K562 (cell line): ENCODE measurements around the gene TBCC. TPM values are rescaled to one million over a fixed set of nuclear protein-coding genes. Genes with fewer than 3 reads are reported as not detected.
A peak's percentile ranks its signal among the peaks of the same experiment; 100 is the strongest.

ENCODE experiments used
- ATAC-seq: fragments of 200-7000 bp; cut with Tn5 transposase; 3 replicates; pipeline ENCODE4 v1.9.1; 2020; ENCODE audit warnings: moderate library complexity
- BruUV-seq: library from RNA; stranded (reverse); fragments of 400-500 nt; replicated peaks from 2 replicates; lab custom pipeline; 2021; lab: Mats Ljungman, UMichigan
- CTCF ChIA-PET: fragments of 300-600 bp; formaldehyde crosslinking; extraction: SDS; loops from one replicate; lab custom pipeline; 2021; ENCODE audit warnings: low intra/inter-chr PET ratio; lab: Yijun Ruan, JAX
- POLR2A ChIA-PET: fragments of 300-600, 350-650 bp; sonication (Branson Sonifier 250); formaldehyde crosslinking; extraction: SDS; loops from one replicate; lab custom pipeline; 2021; ENCODE audit warnings: antibody characterized with exemption, inconsistent platforms; lab: Yijun Ruan, JAX
- DNase-seq, 4 experiments: peaks; one replicate each; pipeline versions ENCODE4 v3.0.0 to v3.0.0-alpha.2; 2011 to 2018; ENCODE audit warnings: low spot score in 3 of 4, mixed read lengths in 3 of 4; ENCODE audit errors: extremely low read depth in 1 of 4
- FAIRE-seq: peaks from 2 replicates; lab custom pipeline; 2011; peaks lifted over from hg19 to GRCh38; lab: Jason Lieb, UNC
- H2AFZ ChIP-seq: 2 replicates; pipeline ENCODE4 v1.6.0; 2011; ENCODE audit warnings: low read depth, low read length, control low read depth, inconsistent platforms
- H3K27ac ChIP-seq: fragments of 200-600 bp; 3 replicates; pipeline ENCODE4 v1.8.0; 2011; ENCODE audit warnings: low read depth, mild to moderate bottlenecking, control low read depth, inconsistent platforms, low read length, moderate library complexity, mixed read lengths; ENCODE audit errors: extremely low read depth
- H3K27me3 ChIP-seq, 2 experiments: fragments of 300-600 bp in 1 of 2; 2 replicates in 1 of 2; 3 replicates in 1 of 2; pipeline versions ENCODE4 v1.6.0 to v1.8.0; 2011; ENCODE audit warnings: inconsistent platforms in 2 of 2, low read length in 2 of 2, mild to moderate bottlenecking in 1 of 2, mixed read lengths in 1 of 2, moderate library complexity in 1 of 2; ENCODE audit not compliant: control insufficient read depth in 2 of 2, insufficient read depth in 2 of 2
- H3K36me3 ChIP-seq: fragments of 300-600 bp; 3 replicates; pipeline ENCODE4 v1.8.0; 2011; ENCODE audit warnings: mild to moderate bottlenecking, low read length, inconsistent platforms; ENCODE audit not compliant: control insufficient read depth, insufficient read depth
- H3K4me1 ChIP-seq, 2 experiments: fragments of 200-600 bp in 1 of 2; replicated peaks in 1 of 2; 2 replicates in 1 of 2; 3 replicates in 1 of 2; pipeline versions ENCODE4 v1.5.1 to v1.8.0; 2011; ENCODE audit warnings: inconsistent platforms in 2 of 2, low read length in 2 of 2, mild to moderate bottlenecking in 1 of 2, mixed read lengths in 1 of 2, moderate library complexity in 1 of 2; ENCODE audit not compliant: control insufficient read depth in 2 of 2, insufficient read depth in 2 of 2
- H3K4me2 ChIP-seq: 2 replicates; pipeline ENCODE4 v1.6.1; 2011; ENCODE audit warnings: low read length, control low read depth, inconsistent platforms, mixed read lengths; ENCODE audit not compliant: insufficient read depth
- H3K4me3 ChIP-seq: fragments of 200-600 bp; sonication (generic), shearing (Covaris generic); 2 replicates; pipeline ENCODE4 v1.5.1; 2016; ENCODE audit warnings: control low read depth, inconsistent platforms
- H3K79me2 ChIP-seq: fragments of 200-600 bp; 3 replicates; pipeline ENCODE4 v1.8.0; 2011; ENCODE audit warnings: low read length, inconsistent platforms; ENCODE audit not compliant: control insufficient read depth, insufficient read depth
- H3K9ac ChIP-seq, 2 experiments: 2 replicates each; pipeline versions ENCODE4 v1.6.0 to v1.6.1; 2011; ENCODE audit warnings: low read depth in 2 of 2, low read length in 2 of 2, control low read depth in 1 of 2, inconsistent platforms in 1 of 2, mild to moderate bottlenecking in 1 of 2, mixed read lengths in 1 of 2; ENCODE audit not compliant: insufficient read depth in 1 of 2
- H3K9me1 ChIP-seq: one replicate; pipeline ENCODE4 v1.6.0; 2011; ENCODE audit warnings: inconsistent platforms, mild to moderate bottlenecking, low read length, moderate library complexity; ENCODE audit not compliant: control insufficient read depth, insufficient read depth
- H3K9me3 ChIP-seq: replicated peaks from 2 replicates; pipeline ENCODE4 v1.5.1; 2011; ENCODE audit warnings: low read depth, low read length, inconsistent platforms; ENCODE audit not compliant: control insufficient read depth, insufficient read depth
- H4K20me1 ChIP-seq: replicated peaks from 2 replicates; pipeline ENCODE4 v1.6.1; 2011; ENCODE audit warnings: low read length, inconsistent platforms, mixed read lengths; ENCODE audit not compliant: control insufficient read depth, insufficient read depth
- ARID3B ChIP-seq: fragments of 250-450 bp; sonication (Bioruptor Pico); IDR thresholded peaks from 2 replicates; pipeline ENCODE4 v1.4.0; 2020; ENCODE audit warnings: borderline replicate concordance
- CBX1 ChIP-seq: sonication (generic); IDR thresholded peaks from 2 replicates; pipeline ENCODE4 v1.6.1; 2016; ENCODE audit warnings: antibody characterized with exemption, low read depth, mild to moderate bottlenecking
- HSF4 ChIP-seq: fragments of 250-450 bp; sonication (Bioruptor Pico); IDR thresholded peaks from 2 replicates; pipeline ENCODE4 v2.1.2; 2022; ENCODE audit warnings: mild to moderate bottlenecking, moderate library complexity, borderline replicate concordance
- LCOR ChIP-seq: sonication (generic); formaldehyde crosslinking; IDR thresholded peaks from 2 replicates; pipeline ENCODE4 v1.8.0; 2022; ENCODE audit warnings: mild to moderate bottlenecking, missing genetic modification reagents
- PCBP2 ChIP-seq: fragments of 200-400 bp; formaldehyde crosslinking; IDR thresholded peaks from 2 replicates; pipeline ENCODE4 v1.6.1; 2018; ENCODE audit warnings: low read length, low read depth, mild to moderate bottlenecking, moderate library complexity; ENCODE audit not compliant: poor library complexity, severe bottlenecking
- POLR2H ChIP-seq: IDR thresholded peaks from 2 replicates; pipeline ENCODE4 v1.6.1; 2016; ENCODE audit warnings: missing genetic modification characterization, low read depth, mild to moderate bottlenecking, control low read depth, missing compliant biosample characterization, moderate library complexity
- TFAP4 ChIP-seq: sonication (generic); formaldehyde crosslinking; IDR thresholded peaks from 2 replicates; pipeline ENCODE4 v1.8.0; 2022; ENCODE audit warnings: missing genetic modification reagents, mild to moderate bottlenecking, moderate library complexity, borderline replicate concordance
- THRA ChIP-seq: fragments of 450-650 bp; IDR thresholded peaks from 2 replicates; pipeline ENCODE4 v1.6.1; 2017; ENCODE audit warnings: mild to moderate bottlenecking, moderate library complexity
- ZBTB11 ChIP-seq, 3 experiments: fragments of 200-800 bp in 1 of 3; fragments of 250-450 bp in 1 of 3; fragments of 450-650 bp in 1 of 3; sonication (Bioruptor Pico) in 1 of 3; sonication (Bioruptor generic) in 1 of 3; formaldehyde crosslinking in 1 of 3; IDR thresholded peaks; 2 replicates each; pipeline versions ENCODE4 v1.6.1 to v1.8.0; 2016 to 2022; ENCODE audit warnings: mild to moderate bottlenecking in 2 of 3, missing genetic modification characterization in 2 of 3, missing compliant biosample characterization in 1 of 3, moderate library complexity in 1 of 3
- ZC3H11A ChIP-seq: IDR thresholded peaks from 2 replicates; pipeline ENCODE4 v1.6.1; 2012; ENCODE audit warnings: low read depth, low read length, improper control_type of control experiment
- ZNF23 ChIP-seq: fragments of 250-450 bp; sonication (Bioruptor Pico); IDR thresholded peaks from 2 replicates; pipeline ENCODE4 v1.4.0; 2020; ENCODE audit warnings: mild to moderate bottlenecking
- ZNF354B ChIP-seq: fragments of 250-450 bp; sonication (Bioruptor Pico); IDR thresholded peaks from 2 replicates; pipeline ENCODE4 v1.4.0; 2020
- WGBS: fragments of 100-300 bp; shearing (Covaris generic); methylation state at CpG from one replicate; pipeline ENCODE4 v1.1.6; 2016; ENCODE audit warnings: low coverage, mixed read lengths; ENCODE audit not compliant: insufficient coverage; ENCODE audit errors: missing lambda C conversion rate; 5-methylcytosine and 5-hydroxymethylcytosine counted together
- in situ Hi-C: fragments of 300-500 bp; cut with MboI; formaldehyde crosslinking; loops from 4 replicates; pipeline ENCODE4 v1.15.0; 2018; ENCODE audit warnings: inconsistent platforms, mixed read lengths
- intact Hi-C: fragments of 100-400 bp; cut with micrococcal nuclease; formaldehyde crosslinking; loops from 2 replicates; pipeline ENCODE4 v1.14.2; 2022
- polyA plus RNA-seq, 8 experiments: library from polyadenylated mRNA; depleted of rRNA in 4 of 8; stranded (reverse) in 5 of 8; unstranded in 3 of 8; fragments of >200 nt; fragmentation: Nextera tagmentation in 2 of 8; fragmentation: Illumina TruSeq in 1 of 8; extraction: Ambion mirVana in 2 of 8; extraction: Trizol in 1 of 8; gene quantifications; 2 replicates each; pipeline versions ENCODE4 v1.2.1 to v1.2.3, GENCODE V29; 2011 to 2014; ENCODE audit warnings: inconsistent platforms in 1 of 8, missing spikeins in 1 of 8
- total RNA-seq, 7 experiments: library from RNA; depleted of rRNA in 6 of 7; stranded (reverse); fragments of >200 nt in 6 of 7; fragmentation: Illumina TruSeq in 2 of 7; extraction: Trizol in 2 of 7; gene quantifications; 2 replicates each; pipeline versions ENCODE4 v1.2.1 to v1.2.3, GENCODE V29; 2011 to 2021; ENCODE audit warnings: low replicate concordance in 1 of 7

The TBCC gene
- total and polyA plus RNA-seq, 9 of the 15 experiments (the other 6 are each of a cell fraction or from before 2014, with no cell fraction given), result 2.8 to 34.1 (median 23.3) TPM

- ATAC-seq, result peak; percentile 90
- TF ChIP-seq LCOR (CRISPR knock-in tag), result no peak
- TF ChIP-seq ARID3B (CRISPR knock-in tag), result no peak
- TF ChIP-seq TFAP4, result no peak
- TF ChIP-seq ZC3H11A, result no peak
- TF ChIP-seq ZNF354B (CRISPR knock-in tag), result no peak
- no peak for TF ChIP-seq PCBP2
- TF ChIP-seq CBX1, result no peak
- TF ChIP-seq HSF4 (CRISPR knock-in tag), result no peak
- TF ChIP-seq THRA, result peak; percentile 82
- no peak for TF ChIP-seq ZNF23
- TF ChIP-seq ZBTB11 (CRISPR knock-in tag; IDR thresholded peaks at IDR 0.05), result no peak
- TF ChIP-seq POLR2H, result no peak
Observed at GRCh38 chr6:42726485-42727086, 19.3 kb downstream of the TBCC start.

More at GRCh38 chr6:42726485-42727086, 19.3 kb downstream of the TBCC start:
- ChIA-PET CTCF (interaction anchor here (0.5 to 2.7 kb wide), 10 partner anchors 10 to 651 kb away, joined by 3 to 40 read pairs (median 4); partner anchors contain the start of gene UBR2), POLR2A (interaction anchor here (0.8 to 1.9 kb wide), 4 partner anchors 9 to 153 kb away, joined by 3 to 5 read pairs (median 4); partner anchors contain the start of gene RPL7L1)
- BruUV-seq, result no TSS peak
- H3K9me1 ChIP-seq, result peaks cover 6% of the 10 kb centered on the region
- in situ Hi-C loops (no loop called here), intact Hi-C loops (loop anchor here (1.0 to 10.0 kb wide), 5 partner anchors 65 to 462 kb away; partner anchors contain the start of genes RPL7L1 and UBR2)
- no peaks in the 10 kb centered on the region for H3K9me3 ChIP-seq
- DNase-seq (peak; percentile 87 to 92 (median 90)), FAIRE-seq (peak; percentile 97)
- H3K9ac ChIP-seq, result no peak overlapping the region
- peak overlapping the region; percentile 48 for H3K4me2 ChIP-seq
- no peak overlapping the region for H3K27ac ChIP-seq
- WGBS, result 18% methylated on average over 14 of the region's 14 CpGs
- H3K36me3 ChIP-seq, result no peaks in the 10 kb centered on the region
- peaks cover 6 to 8% of the 10 kb centered on the region in 2 experiments; a peak in 4 of 5 replicates for H3K4me1 ChIP-seq
- no peaks in the 10 kb centered on the region for H3K79me2 ChIP-seq
- H2AFZ ChIP-seq, result peak overlapping the region; percentile 87
- H3K4me3 ChIP-seq, result no peak overlapping the region
- no peaks in the 10 kb centered on the region for H4K20me1 ChIP-seq
- H3K27me3 ChIP-seq, result peaks cover 7 to 11% of the 10 kb centered on the region in 2 experiments
